Measurements from ENCODE around the gene SHROOM3. TPM values are rescaled to one million over a fixed set of nuclear protein-coding genes. Genes with fewer than 3 reads are reported as not detected.

Gene SHROOM3
- total and polyA plus RNA-seq, 7 donors: 5.1 to 71.0 (median 28.2) TPM

GRCh38 chr4:76760193-76760592, 325.2 kb downstream of the SHROOM3 start:
- Histone ChIP-seq H3K9me3 (no peaks in the 10 kb centered on the region), H3K36me3 (peaks cover 0 to 8% (median 3%) of the 10 kb centered on the region in 4 donors), H3K27ac (no peak overlapping the region), H3K4me3 (no peak overlapping the region), H3K27me3 (no peaks in the 10 kb centered on the region), H3K4me1 (peaks cover 0 to 16% (median 5%) of the 10 kb centered on the region in 4 donors)
- no peak for DNase-seq
- intact Hi-C loops (cut with DNase I): no loop called here
- TF ChIP-seq POLR2A (IDR thresholded peaks at IDR 0.05): no peak
- TF ChIP-seq POLR2AphosphoS5 (IDR thresholded peaks at IDR 0.05): no peak
- TF ChIP-seq EP300 (IDR thresholded peaks at IDR 0.05): no peak
- TF ChIP-seq, protein P1, sequence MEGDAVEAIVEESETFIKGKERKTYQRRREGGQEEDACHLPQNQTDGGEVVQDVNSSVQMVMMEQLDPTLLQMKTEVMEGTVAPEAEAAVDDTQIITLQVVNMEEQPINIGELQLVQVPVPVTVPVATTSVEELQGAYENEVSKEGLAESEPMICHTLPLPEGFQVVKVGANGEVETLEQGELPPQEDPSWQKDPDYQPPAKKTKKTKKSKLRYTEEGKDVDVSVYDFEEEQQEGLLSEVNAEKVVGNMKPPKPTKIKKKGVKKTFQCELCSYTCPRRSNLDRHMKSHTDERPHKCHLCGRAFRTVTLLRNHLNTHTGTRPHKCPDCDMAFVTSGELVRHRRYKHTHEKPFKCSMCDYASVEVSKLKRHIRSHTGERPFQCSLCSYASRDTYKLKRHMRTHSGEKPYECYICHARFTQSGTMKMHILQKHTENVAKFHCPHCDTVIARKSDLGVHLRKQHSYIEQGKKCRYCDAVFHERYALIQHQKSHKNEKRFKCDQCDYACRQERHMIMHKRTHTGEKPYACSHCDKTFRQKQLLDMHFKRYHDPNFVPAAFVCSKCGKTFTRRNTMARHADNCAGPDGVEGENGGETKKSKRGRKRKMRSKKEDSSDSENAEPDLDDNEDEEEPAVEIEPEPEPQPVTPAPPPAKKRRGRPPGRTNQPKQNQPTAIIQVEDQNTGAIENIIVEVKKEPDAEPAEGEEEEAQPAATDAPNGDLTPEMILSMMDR (IDR thresholded peaks at IDR 0.05): no peak
- WGBS, 2 donors: 94 to 97% methylated on average over 3 of the region's 3 CpGs

DNA sequence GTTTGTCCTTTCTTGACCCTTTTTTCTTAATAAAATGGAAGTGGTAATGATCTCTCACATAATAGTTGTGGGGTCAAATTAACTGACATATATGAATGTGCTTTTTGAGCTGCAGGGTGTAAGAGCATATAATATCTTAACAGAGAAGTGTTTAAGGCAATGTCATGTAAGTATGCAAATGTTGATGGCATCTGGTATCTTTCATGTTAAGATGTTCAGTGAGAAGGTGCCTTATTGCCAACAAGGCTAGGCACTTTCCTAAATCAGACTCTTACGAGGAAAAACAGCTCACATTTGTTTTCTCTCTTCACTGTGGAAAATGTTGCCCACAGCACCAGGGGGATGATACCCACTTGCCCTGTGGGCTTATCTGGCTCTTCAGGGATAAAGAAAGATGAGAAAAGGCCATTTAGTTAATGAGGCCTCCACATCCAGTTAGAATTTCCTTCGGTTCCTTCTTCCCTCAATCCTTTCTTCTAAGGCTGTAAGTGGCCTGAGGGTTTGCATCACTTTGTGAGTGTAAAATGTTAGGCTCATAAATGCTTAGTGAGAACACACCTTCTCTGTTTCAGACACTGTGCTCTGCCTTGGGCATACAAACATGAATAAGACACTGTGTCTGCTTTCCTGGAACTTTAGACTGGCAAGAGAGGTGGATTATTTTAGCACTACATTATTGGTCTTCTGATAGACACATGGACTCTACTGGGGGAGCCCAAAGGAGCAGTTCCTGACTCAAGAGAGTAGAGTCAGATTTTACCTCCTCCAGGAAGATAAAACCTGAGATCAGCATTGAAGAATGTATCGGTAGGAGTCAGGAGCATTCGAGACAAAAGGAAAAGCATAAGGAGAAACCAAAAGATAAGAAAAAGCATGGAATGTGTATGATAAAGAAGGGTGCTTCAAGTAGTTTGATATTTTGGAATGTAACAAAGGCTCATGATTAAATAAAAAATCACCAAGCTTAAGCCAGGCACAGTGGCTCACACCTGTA, 327.4 kb downstream of the SHROOM3 start:
- TF ChIP-seq POLR2AphosphoS5 (IDR thresholded peaks at IDR 0.05) (peak in 2 of 4 donors; percentile 52 to 62), POLR2A (IDR thresholded peaks at IDR 0.05) (no peak), EP300 (IDR thresholded peaks at IDR 0.05) (no peak)
- TF ChIP-seq, protein P1 (IDR thresholded peaks at IDR 0.05): no peak
- no peaks in the 10 kb centered on the region for H3K27me3 ChIP-seq

DNA sequence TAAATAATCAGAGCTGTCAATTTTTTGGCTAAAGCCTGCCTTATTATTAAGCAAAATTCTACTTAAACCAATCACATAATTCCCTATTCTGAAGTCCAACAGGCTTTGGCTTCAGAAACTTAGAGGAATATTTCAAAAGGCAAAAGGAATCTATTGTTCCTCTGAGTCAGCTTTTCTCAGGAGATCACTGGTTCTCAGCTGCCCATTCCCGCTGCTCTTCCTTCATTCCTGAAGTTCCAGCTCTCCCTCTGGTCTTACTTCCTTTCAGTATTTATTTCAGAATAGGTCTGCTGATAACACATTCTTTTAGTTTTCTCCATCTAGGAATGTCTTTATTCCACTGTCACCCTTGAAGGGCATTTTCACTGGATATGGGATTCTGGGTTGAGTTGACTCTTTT, 329.2 kb downstream of the SHROOM3 start:
- TF ChIP-seq, protein P1 (IDR thresholded peaks at IDR 0.05): no peak
- TF ChIP-seq POLR2AphosphoS5 (IDR thresholded peaks at IDR 0.05): no peak
- TF ChIP-seq POLR2A (IDR thresholded peaks at IDR 0.05): no peak
- TF ChIP-seq EP300 (IDR thresholded peaks at IDR 0.05): no peak
- 85 to 87% methylated on average over 1 of the region's 1 CpG for WGBS, 2 donors
- intact Hi-C loops (cut with DNase I): no loop called here
- Histone ChIP-seq H3K9me3 (no peaks in the 10 kb centered on the region), H3K27ac (peak overlapping the region in 1 of 4 donors; percentile 7), H3K4me3 (no peak overlapping the region), H3K27me3 (no peaks in the 10 kb centered on the region), H3K36me3 (no peaks in the 10 kb centered on the region), H3K4me1 (peaks cover 0 to 20% (median 9%) of the 10 kb centered on the region in 4 donors)
- no peak for DNase-seq

More for the DNA sequence above, 327.4 kb downstream of the SHROOM3 start:
- no peak overlapping the region for H3K4me3 ChIP-seq
- no peaks in the 10 kb centered on the region for H3K9me3 ChIP-seq
- peaks cover 0 to 16% (median 7%) of the 10 kb centered on the region in 4 donors for H3K4me1 ChIP-seq
- intact Hi-C loops (cut with DNase I): no loop called here
- H3K36me3 ChIP-seq: no peaks in the 10 kb centered on the region
- no peak for DNase-seq
- 90 to 95% methylated on average over 4 of the region's 4 CpGs for WGBS, 2 donors
- H3K27ac ChIP-seq: peak overlapping the region in 3 of 4 donors; percentile 54 to 72 (median 55)

- intact Hi-C loops (cut with DNase I): no loop called here
- Histone ChIP-seq H3K27ac (peak overlapping the region in 1 of 4 donors; percentile 58), H3K27me3 (no peaks in the 10 kb centered on the region), H3K36me3 (peaks cover 0 to 2% (median under 1%) of the 10 kb centered on the region in 4 donors), H3K9me3 (no peaks in the 10 kb centered on the region), H3K4me1 (peaks cover 0 to 20% (median 9%) of the 10 kb centered on the region in 4 donors), H3K4me3 (no peak overlapping the region)
- TF ChIP-seq POLR2A (IDR thresholded peaks at IDR 0.05) (no peak), EP300 (IDR thresholded peaks at IDR 0.05) (no peak), POLR2AphosphoS5 (IDR thresholded peaks at IDR 0.05) (no peak)
- TF ChIP-seq, protein P1 (IDR thresholded peaks at IDR 0.05): no peak
- 87 to 94% methylated on average over 14 of the region's 14 CpGs for WGBS, 2 donors
- no peak for DNase-seq
These were observed 330.6 kb downstream of the SHROOM3 start for GRCh38 chr4:76765473-76766183.
